ENCODE data around the gene STUB1.
"Not testable (repeated sequence)": the region's sequence is repeated elsewhere in the genome, so short reads cannot be mapped to it uniquely, and the experiment has no call there.

Gene STUB1

GRCh38 chr16:680967-681745, 946 bp downstream of the STUB1 start:
- no peak for DNase-seq

DNA sequence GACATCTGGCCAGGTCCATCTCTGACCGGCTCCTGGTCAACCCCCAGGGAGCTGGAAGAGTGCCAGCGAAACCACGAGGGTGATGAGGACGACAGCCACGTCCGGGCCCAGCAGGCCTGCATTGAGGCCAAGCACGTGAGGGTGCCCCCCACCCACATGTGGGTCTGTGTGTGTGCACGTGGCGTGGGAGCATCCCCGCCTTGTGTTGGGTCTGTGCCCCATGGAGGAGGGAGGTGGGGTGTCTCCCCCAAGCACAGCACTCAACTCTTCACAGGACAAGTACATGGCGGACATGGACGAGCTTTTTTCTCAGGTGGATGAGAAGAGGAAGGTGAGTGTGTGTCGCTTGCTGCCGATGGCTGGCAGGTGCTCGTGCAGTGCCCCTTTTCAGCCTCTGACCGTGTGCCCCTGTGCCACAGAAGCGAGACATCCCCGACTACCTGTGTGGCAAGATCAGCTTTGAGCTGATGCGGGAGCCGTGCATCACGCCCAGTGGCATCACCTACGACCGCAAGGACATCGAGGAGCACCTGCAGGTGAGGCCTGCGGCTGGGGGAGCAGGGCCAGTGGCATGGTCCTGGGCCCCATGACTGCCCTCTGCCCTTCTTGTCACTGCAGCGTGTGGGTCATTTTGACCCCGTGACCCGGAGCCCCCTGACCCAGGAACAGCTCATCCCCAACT, 1.7 kb downstream of the STUB1 start:
- no peak for DNase-seq

DNA sequence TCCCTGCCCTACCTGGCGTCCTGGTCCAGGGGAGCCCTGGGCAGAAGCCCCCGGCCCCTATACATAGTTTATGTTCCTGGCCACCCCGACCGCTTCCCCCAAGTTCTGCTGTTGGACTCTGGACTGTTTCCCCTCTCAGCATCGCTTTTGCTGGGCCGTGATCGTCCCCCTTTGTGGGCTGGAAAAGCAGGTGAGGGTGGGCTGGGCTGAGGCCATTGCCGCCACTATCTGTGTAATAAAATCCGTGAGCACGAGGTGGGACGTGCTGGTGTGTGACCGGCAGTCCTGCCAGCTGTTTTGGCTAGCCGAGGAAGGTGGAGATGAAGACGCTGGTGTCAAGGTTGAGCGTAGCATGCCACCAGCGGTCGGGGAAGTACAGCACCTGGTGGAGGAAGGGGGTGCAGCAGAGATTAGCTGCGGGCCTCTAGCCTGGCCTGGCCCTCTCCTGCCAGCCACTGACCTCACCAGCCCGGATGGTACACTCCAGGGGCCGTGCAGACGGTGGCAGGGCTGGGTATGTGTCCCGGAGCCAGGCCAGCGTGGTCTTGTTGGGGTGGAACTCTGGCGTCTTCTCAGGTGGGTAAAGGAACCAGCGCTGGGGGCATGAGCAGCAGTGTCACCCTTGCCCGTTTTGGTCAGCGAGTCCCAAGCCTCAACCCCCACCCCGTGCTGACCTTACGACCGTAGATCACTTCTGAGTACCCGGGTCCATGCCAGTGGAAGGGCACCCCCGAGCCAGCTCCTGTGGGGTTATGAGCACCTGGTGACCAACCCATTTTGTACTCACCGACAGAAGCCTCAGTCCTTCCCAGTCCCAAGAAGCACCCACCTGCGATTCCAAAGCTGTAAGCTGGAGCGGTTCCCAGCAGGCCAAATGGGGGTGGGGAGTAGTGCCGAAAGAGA, 2.5 kb downstream of the STUB1 start:
- DNase-seq = no peak

DNA sequence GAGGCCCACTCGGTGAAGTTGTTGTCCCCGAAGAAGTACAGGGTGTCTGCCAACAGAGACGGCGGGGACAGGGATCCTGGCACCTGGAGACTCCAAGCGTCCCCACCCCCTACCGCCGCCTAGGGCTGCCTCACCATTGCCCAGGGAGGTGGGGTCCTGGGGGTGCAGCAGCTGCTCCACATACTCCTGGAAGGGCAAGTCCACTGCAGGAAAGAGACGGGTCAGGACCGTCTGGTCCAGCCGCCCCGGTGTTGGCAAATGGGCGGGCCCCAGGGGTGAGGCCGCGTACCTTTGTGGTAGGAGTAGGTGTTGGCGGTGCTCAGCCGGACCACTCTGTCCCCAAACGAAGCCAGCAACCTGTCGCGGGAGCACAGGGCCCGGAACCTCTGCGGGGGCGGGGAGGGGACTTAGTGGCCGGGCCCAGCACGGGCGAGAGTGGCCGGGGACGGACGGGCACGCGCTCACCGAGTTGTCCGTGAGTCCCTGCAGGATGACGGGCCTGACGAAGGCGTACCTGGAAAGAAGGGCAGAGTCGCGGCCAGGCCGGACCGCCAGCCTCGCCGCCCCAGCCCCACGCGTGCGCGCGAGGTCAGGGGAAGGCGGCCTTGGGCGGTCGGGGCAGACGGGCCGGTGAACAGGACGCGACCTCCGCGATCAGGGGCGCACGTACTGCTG, 3.3 kb downstream of the STUB1 start:
- no peak for DNase-seq

DNA sequence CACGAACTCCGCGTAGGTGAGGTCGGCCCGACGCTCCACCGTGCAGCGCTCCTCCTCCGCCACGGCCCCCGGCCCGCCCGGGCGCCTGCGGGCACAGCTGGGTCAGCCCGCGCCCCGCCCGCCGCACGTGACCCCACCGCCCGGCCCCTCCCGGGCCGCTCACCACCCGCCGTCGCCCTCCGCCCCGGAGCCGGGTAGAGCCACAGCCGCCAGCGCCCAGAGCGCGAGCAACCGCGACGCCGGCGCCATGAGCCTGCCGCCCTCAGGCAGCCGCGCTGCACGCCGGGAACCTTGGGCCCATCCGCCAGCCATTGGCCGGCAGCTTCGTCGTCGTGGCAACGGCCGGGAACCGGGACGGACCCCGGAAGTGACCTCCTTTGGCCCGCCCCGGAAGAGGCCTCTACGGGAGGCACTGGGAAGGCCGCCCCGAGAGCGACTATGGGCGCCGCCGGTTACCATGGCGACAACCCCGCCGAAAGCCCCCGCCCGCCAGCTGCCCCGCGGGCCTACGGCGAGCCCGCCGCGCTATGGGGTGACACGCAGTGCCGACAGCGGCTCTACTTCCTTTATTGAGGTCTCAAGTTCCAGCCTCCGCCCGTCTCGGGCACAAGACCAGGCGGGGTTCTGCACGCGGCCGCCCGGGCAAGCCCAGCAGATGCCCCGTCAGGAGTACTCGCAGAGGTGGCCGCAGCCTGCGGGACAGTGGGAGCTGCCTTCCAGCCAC, 4.0 kb downstream of the STUB1 start, which contains the start of gene JMJD8:
Gene JMJD8 (minus strand): TSS at position 264 of the 724 bp plus-strand sequence. CDS start 15 bp downstream, at position 249.
- peak; percentile 98 for DNase-seq

DNA sequence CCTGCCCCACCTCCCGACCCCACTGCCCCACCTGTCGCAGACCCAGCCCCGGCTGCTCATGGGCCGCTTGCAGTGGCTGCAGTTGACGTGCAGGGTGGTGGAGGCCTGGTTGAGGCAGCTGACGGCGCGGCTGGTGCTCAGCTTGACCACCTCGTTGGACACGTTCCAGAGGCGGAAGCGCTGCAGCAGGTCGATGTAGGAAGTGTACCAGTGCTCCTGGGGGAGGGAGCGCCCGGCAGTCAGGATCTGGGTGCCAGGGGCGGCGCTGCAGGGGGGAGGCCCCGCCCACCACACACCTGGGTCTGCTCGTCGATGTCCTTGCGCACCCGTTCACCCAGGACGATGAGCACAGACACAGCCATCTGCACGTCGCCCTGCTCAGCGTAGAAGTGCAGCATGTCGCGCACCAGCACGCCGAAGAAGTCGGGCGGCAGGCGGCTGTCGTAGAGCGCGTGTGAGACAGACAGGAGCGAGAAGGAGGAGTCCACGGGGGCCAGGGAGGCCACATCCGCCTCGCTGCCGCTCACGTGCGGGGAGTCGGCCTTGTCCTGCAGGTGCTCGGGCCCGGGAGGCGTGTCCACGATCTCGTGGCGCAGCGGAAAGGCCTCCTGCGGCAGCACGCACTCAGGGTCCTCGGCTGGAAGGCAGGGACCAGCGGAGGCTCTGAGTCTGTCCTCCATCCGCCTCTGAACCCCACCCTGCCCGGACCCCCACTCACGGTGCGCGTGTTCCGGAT, 4.9 kb downstream of the STUB1 start:
- DNase-seq = no peak

DNA sequence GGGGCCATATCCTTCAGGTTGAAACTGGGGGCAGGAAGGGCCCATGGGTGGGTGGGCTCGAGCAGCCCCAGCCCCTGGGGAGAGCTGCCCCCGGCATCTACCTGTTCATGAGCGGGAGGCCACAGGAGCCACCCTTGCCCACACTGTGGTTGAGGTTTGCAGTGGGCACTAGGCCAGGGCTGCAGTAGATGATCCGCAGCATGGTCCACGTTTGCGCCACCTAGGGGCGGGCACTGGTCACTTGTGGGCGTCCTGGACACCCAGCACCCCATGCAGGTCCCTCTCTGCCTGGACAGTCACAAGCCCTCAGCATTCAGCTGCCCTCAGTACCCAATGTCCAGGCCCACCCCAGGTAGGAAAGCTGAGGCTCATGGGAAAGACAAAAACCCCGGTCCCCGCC, 5.8 kb downstream of the STUB1 start:
- DNase-seq = no peak

- DNase-seq = no peak
Measured at GRCh38 chr16:686459-687260, 6.5 kb downstream of the STUB1 start.

DNA sequence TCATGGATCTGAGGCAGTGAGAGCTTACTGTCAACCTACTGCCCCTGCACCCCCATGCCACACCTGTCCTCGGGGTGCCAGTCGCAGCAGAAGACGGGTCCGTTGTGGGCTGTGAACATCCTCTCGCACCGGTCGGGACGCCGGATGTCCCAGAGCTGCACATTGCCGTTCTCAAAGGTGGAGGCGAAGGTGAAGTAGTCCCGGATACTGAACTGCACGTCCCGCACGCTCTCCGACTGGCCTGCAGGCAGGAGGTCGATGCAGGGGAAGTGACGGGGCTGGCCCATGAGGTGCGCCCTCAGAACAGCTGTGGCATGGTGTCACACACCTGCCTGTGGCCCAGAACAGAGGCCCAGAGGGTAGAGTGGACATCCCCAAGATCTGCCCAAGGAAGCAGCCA, 7.3 kb downstream of the STUB1 start:
- DNase-seq = no peak

DNA sequence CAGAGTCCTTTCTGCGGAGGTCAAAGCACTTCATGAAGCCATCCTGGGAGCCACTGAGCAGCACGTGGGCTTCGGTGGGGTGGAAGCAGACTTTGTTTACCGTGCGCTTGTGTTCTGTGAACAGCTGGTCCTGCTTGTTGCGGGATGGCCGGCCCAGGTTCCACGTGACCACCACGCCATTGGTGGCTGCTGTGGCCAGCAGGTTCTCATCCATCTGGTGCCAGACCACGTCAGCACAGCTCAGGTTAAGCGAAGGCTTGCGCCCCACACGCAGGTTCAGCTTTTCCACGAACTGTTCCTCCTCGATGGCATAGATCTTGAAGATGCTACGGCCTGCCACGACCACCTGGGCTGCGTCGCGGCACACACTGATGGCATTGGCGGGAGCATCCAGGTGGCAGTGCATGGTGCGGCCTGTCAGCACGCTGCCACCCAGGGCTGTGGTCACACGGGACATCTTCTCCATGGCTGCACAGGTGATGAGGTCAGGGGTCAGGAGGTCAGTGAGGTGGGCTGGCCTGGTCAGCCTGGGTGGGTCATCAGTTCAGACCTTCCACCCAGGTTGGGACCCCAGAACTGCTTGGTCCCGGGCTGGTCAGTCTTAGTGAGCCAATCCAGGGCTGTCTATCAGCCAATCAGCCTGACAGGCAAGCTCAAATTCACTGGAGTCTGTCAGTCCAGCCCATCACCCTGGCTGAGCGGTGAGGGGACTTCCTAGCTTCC, 9.1 kb downstream of the STUB1 start:
- no peak for DNase-seq

GRCh38 chr16:691242-691641, 11.0 kb downstream of the STUB1 start:
- DNase-seq = not testable (repeated sequence)

DNA sequence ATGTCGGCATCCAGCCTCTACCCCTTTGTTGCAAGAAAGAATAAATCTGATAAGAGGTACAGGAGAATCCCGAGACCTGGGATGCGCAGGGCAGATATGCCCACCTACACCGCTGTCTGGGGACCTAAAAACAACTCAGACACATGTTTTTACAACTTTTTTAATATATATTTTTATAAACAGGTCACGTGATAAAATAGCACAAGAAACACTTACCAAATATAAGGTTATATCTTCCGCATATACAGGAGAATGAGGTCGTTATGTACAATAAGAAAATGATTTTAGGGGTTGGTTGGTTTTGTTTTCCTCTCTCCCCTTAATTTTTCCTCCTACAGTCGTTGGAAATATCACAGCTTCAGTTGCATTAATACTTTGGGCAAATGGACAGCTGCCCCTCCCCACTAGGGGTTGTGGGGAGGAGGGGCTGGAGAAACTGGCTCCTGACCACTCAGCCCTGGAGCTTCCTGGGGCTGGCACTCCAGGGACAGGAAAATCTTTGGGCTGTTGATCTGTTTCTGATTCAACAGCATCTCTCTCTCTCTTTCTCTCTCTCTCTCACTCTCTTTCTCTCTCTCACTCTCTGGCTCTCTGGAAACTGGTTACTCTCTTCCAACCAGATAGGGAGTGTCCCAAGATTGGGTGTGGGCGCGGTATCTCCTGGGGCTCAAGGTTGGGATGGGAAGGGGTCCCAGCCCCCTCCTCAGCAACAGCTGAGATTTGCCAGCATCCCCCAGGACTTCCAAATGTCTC, 12.3 kb downstream of the STUB1 start:
- no peak for DNase-seq

- no peak for DNase-seq
Measured at GRCh38 chr16:693364-693763, 13.2 kb downstream of the STUB1 start.

DNA sequence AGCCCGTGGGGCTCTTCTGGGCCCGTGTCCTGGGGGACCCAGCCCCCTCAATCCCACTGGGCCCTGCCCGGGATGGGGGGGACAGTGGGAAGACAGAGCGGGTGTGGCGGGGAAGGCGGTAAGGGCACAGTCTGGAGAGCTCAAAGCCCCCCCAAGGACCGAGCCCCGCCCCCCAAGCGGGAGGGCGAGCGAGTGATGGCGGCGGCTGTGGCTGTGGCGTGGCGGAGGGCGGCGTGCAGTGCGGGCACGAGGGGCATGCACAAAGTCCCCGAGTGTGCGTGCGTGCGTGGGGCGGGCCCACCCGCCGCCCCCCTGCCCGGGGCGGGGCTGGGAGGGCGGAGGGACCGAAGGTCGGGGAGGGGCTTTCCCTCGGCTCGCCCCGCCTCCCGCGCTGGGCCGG, 13.6 kb downstream of the STUB1 start:
- DNase-seq = no peak

DNA sequence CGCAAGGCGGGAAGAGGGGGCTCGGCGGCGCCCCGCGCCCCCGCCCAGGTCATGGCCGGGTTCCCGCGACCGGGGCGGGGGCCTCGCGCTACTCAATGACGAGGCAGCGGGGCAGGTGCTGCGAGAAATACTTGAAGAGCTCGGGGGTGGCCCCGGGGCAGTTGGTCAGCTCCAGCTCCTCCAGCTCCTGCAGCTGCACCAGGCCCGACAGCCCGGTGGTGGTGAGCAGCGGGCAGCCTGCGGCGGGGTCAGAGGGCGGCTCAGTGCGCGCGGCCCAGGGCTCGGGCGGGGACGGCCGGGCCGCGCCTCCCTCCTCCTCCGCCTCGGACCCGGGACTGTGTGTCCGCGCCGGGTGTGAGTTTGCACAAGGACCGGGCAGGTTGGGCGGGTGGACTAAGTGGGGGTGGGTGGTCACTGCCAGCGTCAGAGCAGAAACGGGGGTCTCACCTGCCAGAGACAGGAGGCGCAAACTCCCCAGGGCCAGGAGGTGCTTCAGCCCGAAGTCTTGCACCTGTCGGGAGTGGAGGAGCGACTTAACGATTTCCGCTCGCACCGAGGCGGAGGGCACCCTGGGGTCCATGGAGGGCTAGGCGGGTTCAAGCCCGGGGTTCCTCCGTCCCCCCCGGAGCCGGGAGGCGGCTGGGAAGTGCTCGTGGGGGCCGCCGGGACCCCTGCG, 14.1 kb downstream of the STUB1 start:
- DNase-seq = no peak

- no peak for DNase-seq
Measured at GRCh38 chr16:694863-695354, 14.7 kb downstream of the STUB1 start.

- DNase-seq = no peak
Measured at GRCh38 chr16:695355-696089, 15.3 kb downstream of the STUB1 start.
